NCI-H2081 treated with DMSO at 0.1 percent for 48 hours (cell line): ENCODE measurements around the gene TMEM61.
"Not testable (repeated sequence)": the region's sequence is repeated elsewhere in the genome, so short reads cannot be mapped to it uniquely, and the experiment has no call there.

Source experiments
- DNase-seq: peaks from one replicate; lab custom pipeline; 2025; lab: John Stamatoyannopoulos, UW

The TMEM61 gene

GRCh38 chr1:54980528-54981241 lies at the start of gene TMEM61:
TSS of gene TMEM61 (plus strand) at chr1:54980628. CDS start at chr1:54981066, 438 bp downstream.
- DNase-seq = no peak

- DNase-seq = no peak
These were observed 49.1 kb upstream of the TMEM61 start for GRCh38 chr1:54931275-54931840.

- not testable (repeated sequence) for DNase-seq
These were observed 46.3 kb upstream of the TMEM61 start for GRCh38 chr1:54934081-54934480.

- no peak for DNase-seq
These were observed 45.6 kb upstream of the TMEM61 start for GRCh38 chr1:54934869-54935268.

- no peak for DNase-seq
These were observed 43.6 kb upstream of the TMEM61 start for GRCh38 chr1:54936791-54937190.

GRCh38 chr1:54937469-54937868 lies 43.0 kb upstream of the TMEM61 start:
- no peak for DNase-seq

- not testable (repeated sequence) for DNase-seq
These were observed 41.5 kb upstream of the TMEM61 start for GRCh38 chr1:54938955-54939354.

GRCh38 chr1:54940042-54940441 lies 40.4 kb upstream of the TMEM61 start:
- DNase-seq = no peak

GRCh38 chr1:54942976-54943375 lies 37.5 kb upstream of the TMEM61 start:
- no peak for DNase-seq

- peak; percentile 45 for DNase-seq
These were observed 35.6 kb upstream of the TMEM61 start for GRCh38 chr1:54944610-54945392.

- no peak for DNase-seq
These were observed 35.0 kb upstream of the TMEM61 start for GRCh38 chr1:54945393-54945936.

- no peak for DNase-seq
These were observed 32.9 kb upstream of the TMEM61 start for GRCh38 chr1:54947540-54947939.

- no peak for DNase-seq
These were observed 31.4 kb upstream of the TMEM61 start for GRCh38 chr1:54949053-54949452.

GRCh38 chr1:54950006-54950368 lies 30.4 kb upstream of the TMEM61 start:
- DNase-seq = no peak

GRCh38 chr1:54950369-54951163 lies 29.9 kb upstream of the TMEM61 start:
- DNase-seq = peak; percentile 55

GRCh38 chr1:54951810-54952226 lies 28.6 kb upstream of the TMEM61 start:
- no peak for DNase-seq

GRCh38 chr1:54952950-54953718 lies 27.3 kb upstream of the TMEM61 start:
- DNase-seq = no peak

GRCh38 chr1:54953846-54954245 lies 26.6 kb upstream of the TMEM61 start:
- no peak for DNase-seq

GRCh38 chr1:54955359-54955758 lies 25.1 kb upstream of the TMEM61 start:
- no peak for DNase-seq

GRCh38 chr1:54956726-54957125 lies 23.7 kb upstream of the TMEM61 start:
- DNase-seq = no peak

GRCh38 chr1:54959241-54959640 lies 21.2 kb upstream of the TMEM61 start:
- DNase-seq = no peak
